HepG2 (cell line): ENCODE data around the gene SPAG9. TPM values are rescaled to one million over a fixed set of nuclear protein-coding genes. Genes with fewer than 3 reads are reported as not detected.
A peak's percentile ranks its signal among the peaks of the same experiment; 100 is the strongest.

ENCODE experiments used
- ARNTL ChIP-seq: sonication (generic); formaldehyde crosslinking; IDR thresholded peaks from 2 replicates; pipeline ENCODE4 v1.4.0; 2020; ENCODE audit warnings: mild to moderate bottlenecking, missing genetic modification reagents
- CREM ChIP-seq, 2 experiments: sonication (generic) in 1 of 2; formaldehyde crosslinking in 1 of 2; IDR thresholded peaks; 2 replicates each; pipeline versions ENCODE4 v1.4.0 to v1.6.1; 2016 to 2020; ENCODE audit warnings: antibody characterized with exemption in 1 of 2, mild to moderate bottlenecking in 1 of 2, missing genetic modification reagents in 1 of 2
- CSRNP2 ChIP-seq: sonication (generic); formaldehyde crosslinking; conservative IDR thresholded peaks from 2 replicates; pipeline ENCODE4 v1.8.0; 2022; ENCODE audit warnings: low read depth, missing genetic modification reagents
- GABPB1 ChIP-seq: IDR thresholded peaks from 2 replicates; pipeline ENCODE4 v1.6.1; 2016; ENCODE audit warnings: mild to moderate bottlenecking, missing genetic modification reagents, moderate library complexity, missing compliant biosample characterization
- SALL1 ChIP-seq: sonication (generic); formaldehyde crosslinking; IDR thresholded peaks from 2 replicates; pipeline ENCODE4 v1.8.0; 2022; ENCODE audit warnings: mild to moderate bottlenecking, missing genetic modification reagents
- SUZ12 ChIP-seq: fragments of 150-350 bp; IDR thresholded peaks from 2 replicates; pipeline ENCODE4 v1.6.1; 2014; ENCODE audit warnings: low read depth, low read length
- THAP7 ChIP-seq: sonication (generic); formaldehyde crosslinking; IDR thresholded peaks from 2 replicates; pipeline ENCODE4 v1.8.1; 2023; ENCODE audit warnings: mild to moderate bottlenecking, missing genetic modification reagents
- WIZ ChIP-seq: sonication (generic); formaldehyde crosslinking; IDR thresholded peaks from 2 replicates; pipeline ENCODE4 v1.5.1; 2020; ENCODE audit warnings: mild to moderate bottlenecking, missing genetic modification reagents
- ZBTB33 ChIP-seq: sonication (generic); formaldehyde crosslinking; IDR thresholded peaks from 2 replicates; pipeline ENCODE4 v1.4.0; 2020; ENCODE audit warnings: missing genetic modification reagents
- ZFP41 ChIP-seq: sonication (generic); formaldehyde crosslinking; IDR thresholded peaks from 2 replicates; pipeline ENCODE4 v1.4.0; 2020; ENCODE audit warnings: mild to moderate bottlenecking, missing genetic modification reagents, borderline replicate concordance
- ZGPAT ChIP-seq: IDR thresholded peaks from 2 replicates; pipeline ENCODE4 v1.6.1; 2016; ENCODE audit warnings: mild to moderate bottlenecking
- ZKSCAN1 ChIP-seq: fragments of 150-350 bp; IDR thresholded peaks from 2 replicates; pipeline ENCODE4 v1.6.1; 2014; ENCODE audit warnings: low read length
- ZMAT5 ChIP-seq: sonication (generic); formaldehyde crosslinking; IDR thresholded peaks from 2 replicates; pipeline ENCODE4 v1.5.0; 2020; ENCODE audit warnings: mild to moderate bottlenecking, low read depth, missing genetic modification reagents, borderline replicate concordance
- ZNF331 ChIP-seq: sonication (generic); formaldehyde crosslinking; IDR thresholded peaks from 2 replicates; pipeline ENCODE4 v1.4.0; 2020; ENCODE audit warnings: missing genetic modification reagents
- ZNF33A ChIP-seq: sonication (generic); formaldehyde crosslinking; IDR thresholded peaks from 2 replicates; pipeline ENCODE4 v1.5.1; 2020; ENCODE audit warnings: missing genetic modification reagents, mild to moderate bottlenecking, moderate library complexity, borderline replicate concordance
- ZNF484 ChIP-seq: sonication (generic); formaldehyde crosslinking; IDR thresholded peaks from 2 replicates; pipeline ENCODE4 v1.5.1; 2020; ENCODE audit warnings: mild to moderate bottlenecking, low read depth, missing genetic modification reagents, borderline replicate concordance
- ZNF687 ChIP-seq: sonication (generic); formaldehyde crosslinking; IDR thresholded peaks from 2 replicates; pipeline ENCODE4 v1.5.1; 2020; ENCODE audit warnings: mild to moderate bottlenecking, missing genetic modification reagents, moderate library complexity
- ZNF776 ChIP-seq: sonication (generic); formaldehyde crosslinking; IDR thresholded peaks from 2 replicates; pipeline ENCODE4 v1.4.0; 2020; ENCODE audit warnings: mild to moderate bottlenecking, missing genetic modification reagents
- polyA plus RNA-seq, 8 experiments: library from polyadenylated mRNA; depleted of rRNA in 3 of 8; stranded (reverse) in 7 of 8; unstranded in 1 of 8; fragments of >200 nt; fragmentation: Illumina TruSeq in 4 of 8; extraction: Trizol in 4 of 8; gene quantifications; 2 replicates each; pipeline versions ENCODE4 v1.2.1 to v1.2.3, GENCODE V29; 2011 to 2016; ENCODE audit warnings: low read depth in 4 of 8, missing spikeins in 1 of 8, mixed read lengths in 1 of 8; ENCODE audit not compliant: insufficient read depth in 1 of 8
- total RNA-seq, 5 experiments: library from RNA; depleted of rRNA; stranded (reverse); fragments of >200 nt; fragmentation: Illumina TruSeq; extraction: Trizol; gene quantifications; 2 replicates each; pipeline ENCODE4 v1.2.3, GENCODE V29; 2016; ENCODE audit warnings: low read depth in 1 of 5

Gene SPAG9
- total and polyA plus RNA-seq, 2 of the 13 experiments (the other 11 are each of a cell fraction or from before 2014, with no cell fraction given) = 43.2 to 78.6 TPM

- TF ChIP-seq ZNF687 (CRISPR knock-in tag) = peak; percentile 96
- no peak for TF ChIP-seq ZMAT5 (CRISPR knock-in tag)
- no peak for TF ChIP-seq ZKSCAN1
- TF ChIP-seq ZNF33A (CRISPR knock-in tag) = no peak; the same call in 1 of the 2 replicates
- TF ChIP-seq SALL1 (CRISPR knock-in tag) = peak; percentile 79
- 0 out of 2 replicates have a peak, but pooled peaks have one; percentile 41 for TF ChIP-seq THAP7 (CRISPR knock-in tag)
- TF ChIP-seq ARNTL (CRISPR knock-in tag) = no peak
- TF ChIP-seq ZNF776 = 0 out of 2 replicates have a peak, but pooled peaks have one; percentile 7
- TF ChIP-seq ZNF484 (CRISPR knock-in tag) = no peak
- TF ChIP-seq SUZ12 = no peak
- TF ChIP-seq ZNF331 (CRISPR knock-in tag) = 0 out of 2 replicates have a peak, but pooled peaks have one; percentile 26
- TF ChIP-seq WIZ (CRISPR knock-in tag) = no peak
- no peak for TF ChIP-seq CREM (IDR thresholded peaks at IDR 0.05)
- no peak for TF ChIP-seq CREM (CRISPR knock-in tag; IDR thresholded peaks at IDR 0.05)
- peak; percentile 14; the same call in 1 of the 2 replicates for TF ChIP-seq GABPB1
- peak; percentile 69; the same call in 1 of the 2 replicates for TF ChIP-seq ZGPAT
- no peak for TF ChIP-seq CSRNP2 (CRISPR knock-in tag)
- TF ChIP-seq ZBTB33 (CRISPR knock-in tag) = peak; percentile 83
- peak; percentile 85 for TF ChIP-seq ZFP41 (CRISPR knock-in tag)
Observed at GRCh38 chr17:50935221-50935995, 185.3 kb downstream of the SPAG9 start (continued).
